Tibial nerve (tissue), 4 donors: ENCODE measurements around the gene TMEM205. TPM values are rescaled to one million over a fixed set of nuclear protein-coding genes. Genes with fewer than 3 reads are reported as not detected.

Experiments
- DNase-seq, 2 donors: peaks; one replicate each; pipeline ENCODE4 v3.0.0-alpha.2; 2019; ENCODE audit warnings: low spot score in 2 of 2
- H3K27ac ChIP-seq, 4 donors: fragments of 200-600 bp; sonication (generic) in 3 of 4; one replicate each; pipeline ENCODE4 v1.5.1; 2017 to 2019; ENCODE audit warnings: mild to moderate bottlenecking in 1 of 4
- H3K27me3 ChIP-seq, 2 donors: fragments of 200-600 bp; sonication (generic) in 1 of 2; one replicate each; pipeline versions ENCODE4 v1.5.1 to v1.6.0; 2017 to 2019
- H3K36me3 ChIP-seq, 3 donors: fragments of 200-600 bp; sonication (generic); one replicate each; pipeline ENCODE4 v1.5.1; 2018 to 2019
- H3K4me1 ChIP-seq, 4 donors: fragments of 200-600 bp; sonication (generic) in 3 of 4; one replicate each; pipeline ENCODE4 v1.5.1; 2017 to 2019
- H3K4me3 ChIP-seq, 4 donors: fragments of 200-600 bp; sonication (generic) in 3 of 4; one replicate each; pipeline ENCODE4 v1.5.1; 2017 to 2019; ENCODE audit warnings: mild to moderate bottlenecking in 1 of 4, moderate library complexity in 1 of 4
- H3K9me3 ChIP-seq, 4 donors: fragments of 200-600 bp; sonication (generic) in 3 of 4; one replicate each; pipeline ENCODE4 v1.5.1; 2017 to 2019
- EP300 ChIP-seq, 2 donors: sonication (generic); formaldehyde crosslinking; IDR thresholded peaks; one replicate each; pipeline ENCODE4 v1.6.1; 2017; ENCODE audit warnings: antibody characterized with exemption in 2 of 2, mild to moderate bottlenecking in 1 of 2
- POLR2A ChIP-seq, 2 donors: fragments of 450-650 bp; IDR thresholded peaks; one replicate each; pipeline ENCODE4 v1.6.1; 2017; ENCODE audit warnings: antibody characterized with exemption in 2 of 2, mild to moderate bottlenecking in 2 of 2, moderate library complexity in 2 of 2
- WGBS, 2 donors: methylation state at CpG; one replicate each; pipeline ENCODE4 v1.1.5; 2018; 5-methylcytosine and 5-hydroxymethylcytosine counted together
- total RNA-seq, 4 donors: library from RNA; depleted of rRNA; stranded (reverse); fragments of >200 nt; gene quantifications; one replicate each; pipeline ENCODE4 v1.1.0, GENCODE V29; 2016
- TF ChIP-seq, protein P1 (sequence below), 5 experiments: fragments of 200-600 bp in 3 of 5; fragments of 450-650 bp in 2 of 5; sonication (generic) in 3 of 5; IDR thresholded peaks; one replicate each; pipeline ENCODE4 v1.5.1; 2016 to 2019; ENCODE audit warnings: antibody characterized with exemption in 5 of 5, mild to moderate bottlenecking in 3 of 5, moderate library complexity in 2 of 5

The TMEM205 gene
- total RNA-seq, 4 donors from 2014 or later = 145 to 238 (median 189) TPM

DNA sequence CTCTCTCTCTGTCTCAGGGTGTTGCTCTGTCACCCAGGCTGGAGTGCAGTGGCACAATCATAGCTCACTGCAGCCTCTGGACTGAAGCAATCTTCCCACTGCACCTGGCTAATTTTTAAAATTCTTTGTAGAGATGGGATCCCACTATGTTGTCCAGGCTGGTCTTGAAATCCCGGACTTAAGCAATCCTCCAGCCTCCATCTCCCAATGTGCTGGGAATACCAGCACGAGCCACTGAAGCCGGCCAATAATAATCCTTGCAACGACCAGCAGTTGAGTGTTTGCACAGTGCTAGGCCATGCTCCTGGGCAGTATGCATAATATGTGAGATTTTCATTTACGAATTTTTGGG lies 38.7 kb upstream of the TMEM205 start:
- Histone ChIP-seq H3K27me3 (peaks cover 0 to 31% of the 10 kb centered on the region in 2 donors), H3K27ac (no peak overlapping the region), H3K4me1 (peaks cover 0 to 42% (median 30%) of the 10 kb centered on the region in 4 donors), H3K9me3 (no peaks in the 10 kb centered on the region), H3K36me3 (no peaks in the 10 kb centered on the region), H3K4me3 (no peak overlapping the region)
- DNase-seq = no peak
- 85 to 89% methylated on average over 5 of the region's 5 CpGs for WGBS, 2 donors
- TF ChIP-seq EP300 (IDR thresholded peaks at IDR 0.05) (no peak), POLR2A (IDR thresholded peaks at IDR 0.05) (no peak)
- TF ChIP-seq, protein P1, sequence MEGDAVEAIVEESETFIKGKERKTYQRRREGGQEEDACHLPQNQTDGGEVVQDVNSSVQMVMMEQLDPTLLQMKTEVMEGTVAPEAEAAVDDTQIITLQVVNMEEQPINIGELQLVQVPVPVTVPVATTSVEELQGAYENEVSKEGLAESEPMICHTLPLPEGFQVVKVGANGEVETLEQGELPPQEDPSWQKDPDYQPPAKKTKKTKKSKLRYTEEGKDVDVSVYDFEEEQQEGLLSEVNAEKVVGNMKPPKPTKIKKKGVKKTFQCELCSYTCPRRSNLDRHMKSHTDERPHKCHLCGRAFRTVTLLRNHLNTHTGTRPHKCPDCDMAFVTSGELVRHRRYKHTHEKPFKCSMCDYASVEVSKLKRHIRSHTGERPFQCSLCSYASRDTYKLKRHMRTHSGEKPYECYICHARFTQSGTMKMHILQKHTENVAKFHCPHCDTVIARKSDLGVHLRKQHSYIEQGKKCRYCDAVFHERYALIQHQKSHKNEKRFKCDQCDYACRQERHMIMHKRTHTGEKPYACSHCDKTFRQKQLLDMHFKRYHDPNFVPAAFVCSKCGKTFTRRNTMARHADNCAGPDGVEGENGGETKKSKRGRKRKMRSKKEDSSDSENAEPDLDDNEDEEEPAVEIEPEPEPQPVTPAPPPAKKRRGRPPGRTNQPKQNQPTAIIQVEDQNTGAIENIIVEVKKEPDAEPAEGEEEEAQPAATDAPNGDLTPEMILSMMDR (IDR thresholded peaks at IDR 0.05) = no peak

DNA sequence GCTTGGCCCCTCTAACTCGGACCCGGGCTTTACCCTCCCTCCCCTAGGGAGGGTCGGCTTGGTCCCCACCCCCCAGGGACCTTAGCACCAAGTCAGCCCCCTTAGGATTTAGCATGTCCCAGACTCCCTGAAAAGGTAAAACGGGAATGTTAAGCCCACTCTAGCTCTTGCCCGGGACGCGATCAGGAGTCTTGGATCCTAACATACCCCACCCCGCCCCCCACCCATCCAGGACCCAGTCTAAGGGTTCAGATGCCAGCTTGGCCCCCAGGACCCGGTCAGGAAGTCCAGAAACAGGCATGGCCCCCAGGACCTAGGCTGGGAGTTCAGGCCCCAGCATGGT lies 37.6 kb upstream of the TMEM205 start:
- WGBS, 2 donors = 1 to 3% methylated on average over 9 of the region's 9 CpGs
- H3K4me1 ChIP-seq = peaks cover 0 to 44% (median 30%) of the 10 kb centered on the region in 4 donors
- H3K9me3 ChIP-seq = no peaks in the 10 kb centered on the region
- peak overlapping the region in 1 of 4 donors; percentile 42 for H3K27ac ChIP-seq
- H3K4me3 ChIP-seq = peak overlapping the region in 3 of 4 donors; percentile 20 to 44 (median 28)
- TF ChIP-seq, protein P1 (IDR thresholded peaks at IDR 0.05) = no peak
- no peak for TF ChIP-seq POLR2A (IDR thresholded peaks at IDR 0.05)
- TF ChIP-seq EP300 (IDR thresholded peaks at IDR 0.05) = no peak
- H3K27me3 ChIP-seq = peaks cover 0 to 31% of the 10 kb centered on the region in 2 donors
- DNase-seq = no peak
- no peaks in the 10 kb centered on the region for H3K36me3 ChIP-seq

DNA sequence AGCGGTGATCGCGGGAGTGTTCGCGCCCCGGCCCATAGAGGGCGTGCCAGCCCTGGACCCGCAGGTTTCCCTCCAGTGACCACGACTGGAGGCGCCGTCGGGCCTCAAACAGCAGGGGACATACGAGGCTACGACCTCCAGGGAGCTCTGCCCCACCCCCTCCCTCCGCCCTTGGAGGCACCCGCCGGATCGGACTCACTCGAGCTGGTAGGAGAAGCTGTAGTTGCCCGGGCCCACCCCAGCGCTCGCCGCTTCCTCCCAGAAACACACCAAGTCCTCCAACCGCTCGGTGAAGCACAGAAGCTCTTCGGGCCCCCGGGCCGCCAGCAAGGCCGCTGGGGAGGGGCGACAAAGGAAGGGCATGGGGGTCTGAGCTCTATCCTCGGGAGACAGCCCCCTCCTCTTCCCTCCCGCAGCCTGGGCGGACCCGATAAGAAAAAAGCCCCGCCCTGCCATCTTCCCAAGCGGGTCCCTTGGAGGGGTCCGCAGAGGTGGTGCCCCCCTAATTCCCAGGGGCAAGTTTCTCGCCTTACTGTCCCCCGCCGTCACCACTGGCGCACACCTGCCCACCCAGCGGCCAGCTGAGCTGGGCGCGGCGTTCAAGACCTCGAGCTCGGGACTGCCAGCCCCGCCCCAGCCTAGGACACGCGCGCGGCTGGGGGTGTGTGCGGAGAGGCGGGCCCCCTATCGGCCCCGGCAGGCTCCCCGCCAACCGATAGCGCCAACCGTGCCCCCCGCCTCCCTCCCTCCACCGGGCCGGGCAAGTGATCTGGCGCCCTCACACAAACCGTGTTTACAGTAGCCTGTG lies 37.0 kb upstream of the TMEM205 start:
- Histone ChIP-seq H3K4me3 (peak overlapping the region; percentile 6 to 44 (median 24)), H3K4me1 (peaks cover 0 to 50% (median 30%) of the 10 kb centered on the region in 4 donors), H3K27ac (no peak overlapping the region), H3K36me3 (peaks cover 0 to 1% (median 0%) of the 10 kb centered on the region in 3 donors), H3K27me3 (peaks cover 0 to 31% of the 10 kb centered on the region in 2 donors), H3K9me3 (no peaks in the 10 kb centered on the region)
- 1 to 2% methylated on average over 21 to 55 of the region's 65 CpGs for WGBS, 2 donors
- no peak for TF ChIP-seq POLR2A (IDR thresholded peaks at IDR 0.05)
- TF ChIP-seq, protein P1 (IDR thresholded peaks at IDR 0.05) = peak in 4 of 5 experiments; percentile 40 to 55 (median 53)
- no peak for TF ChIP-seq EP300 (IDR thresholded peaks at IDR 0.05)
- DNase-seq = peak in 1 of 2 donors; percentile 14

DNA sequence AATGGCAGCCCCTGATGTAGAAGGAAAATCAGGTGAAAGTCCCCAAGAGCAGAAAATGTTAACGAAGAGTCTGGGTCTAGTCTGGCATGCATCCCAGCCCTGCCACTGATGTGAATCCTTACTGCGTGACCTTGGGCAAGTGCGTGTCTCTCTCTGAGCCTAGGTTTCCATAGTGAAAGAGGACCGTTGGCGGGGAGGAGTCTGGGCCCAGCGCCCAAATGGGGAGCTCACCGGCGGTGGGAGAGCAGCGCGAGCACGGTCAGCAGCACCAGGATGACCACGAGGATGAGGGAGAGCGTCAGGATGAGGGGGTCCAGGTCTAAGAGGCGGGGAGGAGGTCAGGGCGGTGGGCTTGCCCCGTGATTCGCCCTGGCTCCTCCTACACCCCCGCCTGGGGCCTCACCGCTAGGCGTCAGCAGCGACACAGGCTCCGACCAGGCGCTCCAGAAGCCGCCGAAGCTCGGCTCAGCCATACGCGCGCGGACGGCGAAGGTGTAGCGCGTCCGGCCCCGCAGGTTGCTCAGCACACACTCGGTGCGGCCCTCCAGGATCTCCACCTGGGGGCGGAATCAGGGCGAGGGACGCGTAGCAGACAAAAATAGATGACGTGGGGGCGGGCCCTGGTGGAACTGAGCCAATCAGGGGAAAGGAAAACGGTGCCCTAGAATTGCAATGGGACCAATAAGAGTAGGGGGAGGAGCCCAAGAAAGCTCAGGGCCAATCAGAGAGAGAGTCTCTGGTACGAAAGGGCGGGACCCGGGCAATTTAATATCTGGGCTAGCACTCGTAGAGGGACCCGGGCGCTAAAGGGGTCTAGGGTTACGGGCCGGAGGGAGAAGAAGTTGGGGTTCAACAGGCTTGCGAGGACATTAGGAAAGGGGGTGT lies 34.8 kb upstream of the TMEM205 start:
- peaks cover 0 to 31% of the 10 kb centered on the region in 2 donors for H3K27me3 ChIP-seq
- H3K27ac ChIP-seq = peak overlapping the region; percentile 48 to 92 (median 84)
- H3K4me3 ChIP-seq = peak overlapping the region; percentile 40 to 72 (median 67)
- 0 to 2% methylated on average over 44 to 52 of the region's 54 CpGs for WGBS, 2 donors
- TF ChIP-seq, protein P1 (IDR thresholded peaks at IDR 0.05) = peak; percentile 59 to 95 (median 85)
- TF ChIP-seq POLR2A (IDR thresholded peaks at IDR 0.05) (peak; percentile 58 to 76), EP300 (IDR thresholded peaks at IDR 0.05) (peak in 1 of 2 donors; percentile 92)
- H3K9me3 ChIP-seq = no peaks in the 10 kb centered on the region
- peaks cover 0 to 6% (median 0%) of the 10 kb centered on the region in 3 donors for H3K36me3 ChIP-seq
- peak; percentile 92 to 95 for DNase-seq
- peaks cover 0 to 68% (median 35%) of the 10 kb centered on the region in 4 donors for H3K4me1 ChIP-seq
